OCI-LY7 (cell line): Measurements from ENCODE around the gene WBP11.

Experiments
- EZH2phosphoT487 ChIP-seq: fragments of 200-600 bp; sonication (generic); IDR thresholded peaks from 2 replicates; pipeline ENCODE4 v1.6.1; 2018; ENCODE audit warnings: low read depth, borderline replicate concordance, mild to moderate bottlenecking, mixed run types, antibody characterized with exemption, low read length, moderate library complexity, mixed read lengths
- TF ChIP-seq, protein P1 (sequence below): fragments of 200-600 bp; sonication (generic); conservative IDR thresholded peaks from 2 replicates; pipeline ENCODE4 v1.5.1; 2014; ENCODE audit warnings: mild to moderate bottlenecking, antibody characterized with exemption, low read length, moderate library complexity, mixed read lengths

DNA sequence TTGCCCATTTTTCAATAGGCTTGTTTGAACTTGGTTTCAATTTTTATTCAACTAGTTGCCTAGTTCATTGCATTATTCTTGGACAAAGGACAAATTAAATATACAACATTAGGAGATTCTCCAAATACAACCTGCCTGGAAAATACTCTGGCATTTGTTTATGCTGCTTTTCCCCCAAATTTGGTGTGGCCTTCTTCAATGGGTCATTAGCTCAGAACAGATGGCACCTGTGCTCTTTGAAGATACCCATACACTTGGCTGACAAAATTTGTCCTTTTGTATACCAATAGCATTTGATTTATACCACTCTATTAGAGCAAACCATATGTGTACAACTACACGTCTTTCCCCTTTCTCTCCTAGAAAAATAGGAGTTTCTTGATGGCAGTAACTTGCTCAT lies 35.7 kb downstream of the WBP11 start:
- TF ChIP-seq, protein P1, sequence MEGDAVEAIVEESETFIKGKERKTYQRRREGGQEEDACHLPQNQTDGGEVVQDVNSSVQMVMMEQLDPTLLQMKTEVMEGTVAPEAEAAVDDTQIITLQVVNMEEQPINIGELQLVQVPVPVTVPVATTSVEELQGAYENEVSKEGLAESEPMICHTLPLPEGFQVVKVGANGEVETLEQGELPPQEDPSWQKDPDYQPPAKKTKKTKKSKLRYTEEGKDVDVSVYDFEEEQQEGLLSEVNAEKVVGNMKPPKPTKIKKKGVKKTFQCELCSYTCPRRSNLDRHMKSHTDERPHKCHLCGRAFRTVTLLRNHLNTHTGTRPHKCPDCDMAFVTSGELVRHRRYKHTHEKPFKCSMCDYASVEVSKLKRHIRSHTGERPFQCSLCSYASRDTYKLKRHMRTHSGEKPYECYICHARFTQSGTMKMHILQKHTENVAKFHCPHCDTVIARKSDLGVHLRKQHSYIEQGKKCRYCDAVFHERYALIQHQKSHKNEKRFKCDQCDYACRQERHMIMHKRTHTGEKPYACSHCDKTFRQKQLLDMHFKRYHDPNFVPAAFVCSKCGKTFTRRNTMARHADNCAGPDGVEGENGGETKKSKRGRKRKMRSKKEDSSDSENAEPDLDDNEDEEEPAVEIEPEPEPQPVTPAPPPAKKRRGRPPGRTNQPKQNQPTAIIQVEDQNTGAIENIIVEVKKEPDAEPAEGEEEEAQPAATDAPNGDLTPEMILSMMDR, result no peak
- TF ChIP-seq EZH2phosphoT487, result no peak
